NB4 (cell line): ENCODE data around the gene TWF1.

Experiments used
- CTCF ChIP-seq: IDR thresholded peaks from one replicate; pipeline ENCODE4 v1.5.1; 2012; ENCODE audit warnings: low read depth, low read length
- MYC ChIP-seq: IDR thresholded peaks from 2 replicates; pipeline ENCODE4 v1.6.1; 2011; ENCODE audit warnings: low read depth, low read length
- POLR2A ChIP-seq: IDR thresholded peaks from 2 replicates; pipeline ENCODE4 v1.6.1; 2011; ENCODE audit warnings: mild to moderate bottlenecking; ENCODE audit not compliant: insufficient read length; ENCODE audit errors: extremely low read depth

GRCh38 chr12:43749016-43749415, 57.1 kb downstream of the TWF1 start:
- TF ChIP-seq CTCF (no peak), MYC (no peak), POLR2A (no peak)
